Right kidney (tissue), 1 donor: ENCODE results near the gene TNIK.
"Not testable (repeated sequence)": the region's sequence is repeated elsewhere in the genome, so short reads cannot be mapped to it uniquely, and the experiment has no call there.

Experiments used
- DNase-seq: peaks from one replicate; pipeline ENCODE4 v3.0.0-alpha.2; 2016

TNIK gene

DNA sequence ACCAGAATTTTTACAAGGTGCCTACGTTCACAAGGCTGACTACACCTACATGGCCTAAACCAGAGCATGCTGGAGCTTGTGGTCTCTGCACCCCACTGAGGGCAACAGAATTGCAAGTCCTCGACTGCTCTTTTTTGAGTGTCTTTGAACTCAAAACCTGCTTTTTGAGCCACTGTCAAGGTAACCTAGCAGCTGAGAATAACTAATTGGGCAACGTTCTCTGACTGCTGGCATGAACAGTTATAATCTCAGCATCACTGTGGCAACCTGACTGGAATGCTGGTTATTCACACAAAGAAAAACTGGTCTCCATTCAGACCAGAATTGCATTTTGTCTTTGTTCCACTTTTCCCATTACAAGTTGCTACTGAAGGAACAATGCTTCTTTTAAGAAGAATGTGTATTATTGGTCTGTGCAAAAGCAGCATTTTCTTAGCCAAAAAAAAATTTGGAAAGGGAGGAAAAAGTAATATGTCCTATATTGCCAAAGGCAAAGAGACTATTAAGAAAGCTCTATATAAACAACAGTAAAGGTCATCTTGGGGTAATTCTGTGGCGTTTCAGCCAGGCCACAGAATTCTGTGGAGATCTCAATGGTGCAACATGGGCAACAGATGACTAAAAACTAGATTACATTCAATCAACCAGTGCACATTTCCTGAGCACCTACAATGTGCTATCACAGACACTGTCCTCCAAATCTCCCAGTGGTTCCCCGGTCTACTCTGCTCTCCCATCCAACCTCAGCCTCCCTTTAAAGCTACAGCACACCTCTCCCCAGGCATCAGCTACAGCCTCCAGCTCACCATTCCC, 76.8 kb downstream of the TNIK start:
- no peak for DNase-seq

DNA sequence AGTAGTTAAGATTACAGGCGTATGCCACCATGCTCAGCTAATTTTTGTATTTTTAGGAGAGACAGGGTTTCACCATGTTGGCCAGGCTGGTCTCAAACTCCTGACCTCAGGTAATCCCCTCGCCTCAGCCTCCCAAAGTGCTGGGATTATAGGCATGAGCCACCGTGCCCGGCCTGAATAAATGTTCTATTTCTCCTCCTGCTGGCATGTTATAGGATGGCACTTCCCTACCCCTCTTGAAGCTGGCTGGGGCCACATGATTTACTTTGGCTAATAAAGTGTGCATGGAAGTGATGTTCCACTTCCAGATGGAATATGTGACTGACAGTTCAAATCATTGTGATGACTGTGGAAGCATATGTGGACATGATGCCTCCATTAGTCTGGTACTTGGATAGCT, 77.9 kb downstream of the TNIK start:
- not testable (repeated sequence) for DNase-seq

DNA sequence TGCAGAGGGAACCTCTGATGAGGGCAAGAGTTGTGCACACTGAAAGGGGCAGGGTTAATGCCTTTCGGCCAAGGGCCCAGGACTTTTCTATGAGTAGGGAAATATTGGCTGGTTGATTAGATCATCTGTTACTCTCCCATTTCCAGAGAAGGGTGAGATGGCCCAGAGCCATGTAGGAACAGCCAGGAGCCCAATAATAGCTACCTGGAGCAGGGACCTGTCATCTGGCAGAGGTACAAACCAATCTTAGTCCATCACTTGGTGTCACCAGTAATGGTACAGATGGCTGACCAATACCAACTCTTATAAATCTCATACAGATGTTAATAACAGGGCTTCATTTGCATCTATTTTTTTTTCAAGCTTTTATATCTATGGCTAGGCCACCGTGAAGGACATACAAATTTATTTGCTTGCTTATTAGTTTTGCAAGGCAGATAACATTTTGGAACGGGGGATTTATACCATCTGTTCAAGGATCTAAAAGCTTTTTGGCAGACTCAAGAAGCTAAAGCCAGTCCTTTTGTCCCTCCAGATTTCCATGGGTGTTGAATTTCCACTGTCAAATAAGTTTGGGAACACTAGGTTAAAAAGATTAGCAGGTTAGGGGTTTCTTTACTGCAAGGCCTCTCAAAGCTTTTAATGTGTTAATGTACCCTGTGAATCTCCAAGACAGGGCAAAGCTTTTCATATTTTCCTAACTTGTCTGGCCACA, 79.3 kb downstream of the TNIK start:
- DNase-seq: no peak

DNA sequence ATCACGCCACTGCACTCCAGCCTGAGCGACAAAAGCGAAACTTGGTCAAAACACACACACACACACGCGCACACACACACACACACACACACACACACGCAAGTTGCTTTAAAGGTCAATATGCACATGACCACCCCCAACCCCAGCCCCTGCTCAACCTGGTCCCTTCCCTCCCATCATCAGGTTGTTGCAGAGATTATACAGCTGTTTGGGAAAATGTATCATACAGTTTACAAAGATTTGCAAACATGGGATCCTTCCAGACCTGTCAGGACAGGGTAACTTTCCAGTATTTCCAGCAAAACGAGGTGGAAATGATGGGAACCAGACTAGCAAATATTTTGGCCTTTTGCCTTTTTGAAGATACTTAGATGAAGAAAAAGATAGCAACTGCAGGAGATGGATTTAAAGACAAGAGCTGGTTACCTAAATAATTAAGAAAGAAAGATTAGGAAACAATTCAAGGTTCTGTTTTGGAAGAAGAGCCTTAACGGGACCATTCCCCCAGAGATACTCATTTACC, 80.2 kb downstream of the TNIK start:
- DNase-seq: no peak

DNA sequence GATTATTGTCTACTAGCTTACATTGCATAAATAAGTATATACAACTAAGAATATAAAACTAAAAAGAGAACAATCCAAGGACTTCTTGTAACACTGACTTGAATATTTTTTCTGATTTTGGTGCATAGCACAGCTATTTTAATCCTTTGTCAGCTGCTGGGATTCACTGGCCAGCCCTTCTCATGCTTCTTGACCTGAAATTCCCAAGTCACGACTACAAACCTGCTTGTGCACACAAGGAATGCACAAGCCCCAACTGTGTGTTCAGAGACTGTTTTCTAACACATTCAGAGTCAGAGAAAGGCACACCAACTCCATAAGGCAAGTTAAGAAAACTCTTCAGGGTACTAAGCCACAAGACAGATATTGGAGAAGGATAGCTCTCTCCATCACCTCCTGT, 80.9 kb downstream of the TNIK start:
- no peak for DNase-seq

DNA sequence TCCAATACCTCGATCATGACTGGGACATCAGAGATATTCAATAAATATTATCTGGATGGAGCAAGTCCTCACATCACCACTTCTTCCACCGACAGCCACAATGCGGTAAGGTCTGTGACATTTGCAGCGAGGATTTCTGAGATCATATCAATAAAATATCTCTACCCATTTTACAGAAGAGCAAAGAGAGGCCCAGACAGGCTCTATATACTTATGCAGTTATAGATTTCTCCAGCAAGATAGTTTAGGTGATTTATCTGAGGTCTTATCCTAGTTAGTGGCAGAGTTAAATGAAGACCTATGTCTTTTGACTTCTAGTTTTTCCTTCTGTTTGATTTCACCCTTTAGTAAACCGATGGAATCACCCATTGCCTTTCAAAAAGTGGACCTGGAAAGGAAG, 81.6 kb downstream of the TNIK start:
- DNase-seq: no peak

DNA sequence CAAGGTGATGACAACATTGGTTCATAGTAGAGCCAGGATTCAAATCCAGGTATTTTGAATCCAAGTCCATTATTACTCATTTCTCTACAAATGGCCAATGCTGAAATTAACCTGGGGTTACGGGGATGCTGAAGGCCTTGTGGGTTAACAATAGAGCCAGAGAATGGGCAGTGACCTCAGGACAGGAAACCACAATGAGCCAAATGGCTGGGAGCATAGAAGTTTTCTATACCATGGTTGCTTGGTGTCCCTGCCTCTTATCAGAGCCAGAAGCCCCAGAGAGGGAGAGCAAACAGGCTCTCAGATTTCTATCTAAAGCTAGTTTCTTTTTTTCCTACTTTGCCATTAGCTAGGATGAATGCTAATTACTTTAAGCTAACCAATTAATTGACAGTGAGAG, 82.3 kb downstream of the TNIK start:
- no peak for DNase-seq

DNA sequence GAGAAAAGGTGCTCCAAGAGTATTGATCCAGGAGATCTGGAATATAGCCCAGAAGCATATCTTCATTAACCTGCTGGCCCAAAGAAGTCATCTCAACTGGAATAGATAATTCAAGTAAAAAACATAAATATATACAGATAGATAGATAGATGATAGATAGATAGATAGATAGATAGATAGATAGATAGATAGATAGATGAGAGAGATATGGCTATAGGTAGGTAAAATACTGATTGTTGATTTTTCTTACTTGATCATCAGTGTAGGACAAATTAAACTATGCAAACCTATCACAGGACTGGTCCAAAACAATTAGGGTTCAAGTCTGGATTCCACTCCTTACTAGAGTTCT, 83.6 kb downstream of the TNIK start:
- no peak for DNase-seq

DNA sequence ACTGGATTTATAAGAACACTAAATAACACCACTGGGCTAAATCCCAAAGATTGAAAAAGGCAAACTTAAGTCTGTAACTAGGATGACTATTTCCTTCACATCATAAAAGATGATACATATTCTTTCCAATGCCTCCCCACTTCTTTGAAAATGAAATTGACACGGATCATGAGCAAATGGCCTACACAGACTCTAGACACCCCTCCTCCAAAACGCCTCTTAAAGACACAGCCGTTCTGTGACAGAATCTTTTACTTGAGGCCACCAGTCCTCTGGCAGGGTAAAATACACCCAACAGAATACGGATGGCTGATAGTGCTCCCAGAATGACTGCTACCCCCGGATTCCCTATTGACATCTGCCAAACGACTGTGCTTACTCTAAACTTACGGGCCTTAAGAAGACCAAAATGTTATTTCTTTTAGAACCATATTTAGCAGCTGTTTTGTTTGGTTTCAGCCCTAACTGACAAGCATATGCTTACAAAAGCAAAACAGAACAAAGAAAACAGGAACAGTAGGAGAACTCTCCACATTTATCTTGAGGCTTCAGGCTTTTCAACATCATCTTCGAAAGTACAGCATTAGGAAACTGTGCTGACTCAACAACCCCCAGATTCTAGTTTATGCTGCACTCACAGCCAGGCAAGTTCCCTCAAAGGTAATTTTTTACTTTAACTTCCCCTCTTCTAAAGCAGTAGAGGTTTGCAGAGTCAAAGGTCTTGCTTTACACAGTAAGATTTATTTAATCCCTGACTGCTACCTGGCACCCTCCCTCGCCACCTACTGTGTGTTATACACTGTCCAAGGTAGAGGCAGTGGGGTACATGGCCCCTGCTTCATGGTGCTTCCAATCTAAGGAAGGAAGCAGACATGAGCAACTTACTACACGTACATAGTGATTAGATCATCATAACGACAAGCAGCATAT, 84.3 kb downstream of the TNIK start:
- no peak for DNase-seq

DNA sequence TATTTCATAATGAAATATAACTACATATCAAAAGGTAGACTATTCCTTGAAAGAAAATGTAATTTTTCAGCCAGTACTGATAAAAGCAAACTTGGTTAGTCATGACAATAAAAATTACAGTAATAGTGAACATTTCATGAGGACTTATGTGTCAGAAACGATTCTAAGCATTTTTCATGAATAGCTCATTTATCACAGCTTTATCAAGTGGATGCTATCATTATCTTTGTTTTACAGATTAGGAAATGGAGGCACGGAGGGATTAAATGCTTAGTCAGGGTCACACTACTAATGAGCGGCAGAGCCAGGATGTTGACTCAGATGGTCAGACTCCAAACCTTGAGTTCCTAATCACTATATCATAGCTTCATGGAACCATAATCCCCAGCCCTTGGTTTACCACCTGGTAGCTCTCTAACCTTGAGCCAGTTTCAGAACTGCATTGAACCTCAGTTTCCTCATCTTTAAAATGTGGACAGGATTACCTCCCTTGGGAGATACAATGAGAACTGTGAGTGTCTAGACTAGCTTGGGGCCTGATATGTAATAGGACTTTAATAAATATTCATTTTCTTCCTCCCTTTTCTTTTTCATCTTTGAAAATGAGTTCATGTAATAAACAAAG, 85.4 kb downstream of the TNIK start:
- DNase-seq: no peak

DNA sequence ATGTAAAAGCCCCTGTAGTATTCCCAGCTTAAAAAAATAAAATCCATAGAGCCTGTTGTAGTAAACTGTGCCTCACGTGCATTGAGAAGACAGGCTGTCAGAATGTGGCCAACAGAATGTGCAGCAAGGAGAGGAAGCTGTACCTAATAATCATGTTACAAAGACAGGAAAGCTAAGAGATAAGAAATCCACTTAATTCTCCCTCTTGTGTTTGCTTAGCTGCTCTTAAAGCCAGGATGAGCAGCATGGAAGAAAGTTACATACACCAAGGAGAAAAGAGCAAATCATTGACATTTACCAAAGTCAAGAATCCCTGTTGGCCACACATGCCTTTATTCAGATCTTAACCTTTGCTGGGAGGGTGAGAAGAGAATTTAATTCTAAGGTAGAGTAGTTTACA, 85.9 kb downstream of the TNIK start:
- no peak for DNase-seq

DNA sequence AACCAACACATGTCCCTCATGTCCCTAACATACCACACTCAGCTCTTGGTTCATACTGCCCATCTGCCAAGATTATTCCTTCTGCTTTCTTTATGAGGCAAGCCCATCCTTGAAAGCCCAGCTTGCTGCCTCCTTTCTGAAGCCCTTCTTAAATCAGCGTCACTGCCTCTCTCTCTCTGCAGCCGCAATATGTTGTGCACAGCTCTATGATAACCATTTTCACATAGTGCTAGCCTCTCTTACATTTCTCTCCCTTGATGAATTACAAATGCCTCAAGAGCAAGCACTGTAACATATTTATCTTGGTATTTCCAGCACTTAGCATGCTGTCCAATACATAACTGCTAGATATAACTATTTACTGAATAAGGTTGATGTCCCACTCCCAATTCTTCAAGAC, 86.5 kb downstream of the TNIK start:
- no peak for DNase-seq

DNA sequence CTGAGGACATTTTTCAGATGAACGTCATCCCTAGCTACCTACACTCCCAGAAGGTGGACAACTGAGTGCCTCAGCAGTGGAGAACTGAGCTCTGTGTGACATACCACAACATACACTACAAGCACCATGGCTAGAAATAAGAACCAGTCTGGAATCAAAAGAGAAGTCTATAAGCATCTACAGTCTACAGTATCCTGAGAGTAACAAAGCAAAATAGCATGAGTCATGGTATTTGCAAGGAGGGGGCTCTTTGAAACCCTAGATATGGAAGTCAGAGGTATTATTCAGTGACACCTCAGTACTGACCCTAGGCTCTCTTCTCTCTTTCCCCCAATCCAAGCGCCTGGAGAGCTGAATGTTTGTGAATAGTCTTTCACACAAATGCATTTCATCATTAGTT, 87.5 kb downstream of the TNIK start:
- no peak for DNase-seq

DNA sequence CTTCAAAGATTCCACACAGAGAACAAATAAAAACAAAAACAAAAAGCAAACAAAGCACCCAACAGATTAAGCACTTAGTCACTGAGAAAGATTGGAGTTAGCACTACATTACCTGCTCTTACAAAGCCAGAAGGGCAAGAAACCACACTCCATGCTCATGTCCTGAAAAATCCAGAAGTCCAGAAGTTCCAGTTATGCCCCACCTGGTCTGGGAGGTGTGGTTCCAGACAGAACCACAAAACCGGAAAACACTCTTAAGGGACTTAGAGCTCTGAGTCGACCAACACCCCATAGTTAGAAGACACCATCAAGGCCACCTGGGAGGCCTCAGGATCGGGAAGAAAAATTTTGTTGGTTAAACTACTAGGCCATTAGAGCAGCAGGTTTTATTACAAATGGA, 88.9 kb downstream of the TNIK start:
- no peak for DNase-seq

DNA sequence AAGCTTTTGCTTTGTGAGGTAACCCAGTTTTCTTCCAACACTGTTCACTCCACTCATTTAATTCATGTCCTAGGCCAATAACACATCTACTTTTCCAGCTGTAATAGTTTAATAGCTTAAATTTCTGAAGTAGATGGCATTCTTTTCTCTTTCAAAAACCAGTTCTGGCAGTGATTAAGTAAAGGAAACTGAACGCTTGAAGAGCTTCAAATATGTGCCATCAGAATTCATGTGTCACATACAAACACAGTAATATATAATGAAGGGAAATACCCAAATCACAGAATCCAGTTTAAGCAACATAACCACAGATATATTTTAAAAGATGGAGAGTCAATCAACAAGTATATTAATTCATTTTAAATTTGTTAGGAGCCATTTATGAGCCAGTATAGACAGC, 91.0 kb downstream of the TNIK start:
- DNase-seq: no peak

DNA sequence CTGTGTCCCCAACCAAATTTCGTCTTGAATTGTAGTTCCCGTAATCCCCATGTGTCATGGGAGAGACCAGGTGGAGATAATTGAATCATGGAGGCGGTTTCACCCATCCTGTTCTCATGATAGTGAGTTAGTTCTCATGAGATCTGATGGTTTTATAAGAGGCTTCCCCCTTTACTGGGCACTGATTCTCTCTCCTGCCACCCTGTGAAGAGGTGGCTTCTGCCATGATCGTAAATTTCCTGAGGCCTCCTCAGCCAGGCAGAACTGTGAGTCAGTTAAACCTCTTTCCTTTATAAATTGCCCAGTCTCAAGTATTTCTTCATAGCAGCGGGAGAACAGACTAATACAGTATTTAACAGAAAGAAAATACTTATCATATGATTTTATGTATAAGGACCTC, 93.5 kb downstream of the TNIK start:
- DNase-seq: not testable (repeated sequence)

DNA sequence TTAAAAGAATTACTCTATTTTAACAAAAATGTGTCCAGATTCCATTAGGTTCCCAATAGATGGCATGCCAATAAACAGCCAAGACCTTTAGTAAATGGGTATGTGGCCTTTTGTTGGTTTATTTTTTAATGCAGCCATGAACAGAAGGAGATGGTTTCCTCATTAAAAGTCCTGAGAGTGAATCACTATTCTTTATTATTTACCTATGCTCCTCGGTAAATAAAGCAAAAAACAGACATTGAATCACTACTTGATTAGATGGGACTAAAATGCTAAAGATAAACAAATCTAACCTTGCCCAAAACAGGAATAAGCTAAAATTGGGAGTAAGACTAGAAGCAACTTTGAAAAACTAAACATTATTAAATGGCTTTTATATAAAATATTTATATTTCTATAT, 94.2 kb downstream of the TNIK start:
- DNase-seq: no peak

DNA sequence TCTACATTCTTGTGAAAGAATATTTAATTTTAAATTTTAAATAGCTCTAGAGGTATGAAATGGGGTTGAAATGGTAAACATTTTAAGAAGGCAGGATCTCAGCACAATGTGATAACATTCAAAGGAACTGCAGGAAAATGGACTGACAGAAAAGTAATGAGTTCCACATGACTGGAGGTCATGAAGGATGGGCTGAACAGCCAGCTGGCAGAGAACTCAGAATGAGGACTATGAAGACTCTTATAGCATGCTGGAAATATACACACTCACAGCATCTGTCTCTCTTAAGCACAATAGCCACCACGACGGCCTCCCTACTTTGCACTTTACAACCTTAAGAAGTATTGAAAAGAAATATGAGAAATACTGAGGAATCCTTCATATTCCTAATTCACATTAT, 94.7 kb downstream of the TNIK start:
- no peak for DNase-seq

DNA sequence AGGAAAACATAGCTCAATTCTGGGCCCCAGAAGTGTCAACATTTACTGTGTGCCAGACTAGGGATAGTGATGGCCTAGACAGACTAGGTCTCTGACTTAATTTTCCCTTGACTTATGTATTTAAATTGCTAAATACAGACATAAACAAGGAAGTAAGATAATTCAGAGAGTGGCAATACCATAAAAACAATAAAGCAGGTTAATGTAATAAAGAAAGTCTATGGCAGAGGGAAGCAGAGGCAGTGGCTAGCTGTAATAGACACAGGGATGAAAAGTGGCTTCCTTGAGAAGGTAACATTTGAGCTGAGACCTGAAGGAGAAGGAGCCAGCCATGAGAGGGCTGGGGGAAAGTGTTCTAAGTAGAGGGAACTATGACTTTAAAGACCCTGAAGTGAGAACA, 95.7 kb downstream of the TNIK start:
- DNase-seq: no peak

DNA sequence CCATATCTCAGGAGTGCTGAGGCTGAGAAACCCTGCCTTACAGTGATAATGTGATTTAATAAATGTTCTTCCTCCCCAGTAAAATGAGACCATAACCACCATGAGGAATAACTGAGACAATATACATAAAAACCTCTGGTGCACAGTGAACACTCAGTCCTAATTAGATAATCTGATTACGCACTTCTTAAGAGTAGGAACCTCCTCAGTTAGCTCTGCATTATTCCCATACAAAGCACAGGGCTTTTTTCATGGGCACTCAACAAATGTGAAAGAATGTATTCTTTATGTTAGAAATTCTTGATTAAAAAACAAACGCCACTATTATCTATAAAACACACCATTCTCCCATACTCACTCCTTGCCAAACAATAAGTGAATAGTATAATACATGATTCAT, 97.0 kb downstream of the TNIK start:
- DNase-seq: no peak

DNA sequence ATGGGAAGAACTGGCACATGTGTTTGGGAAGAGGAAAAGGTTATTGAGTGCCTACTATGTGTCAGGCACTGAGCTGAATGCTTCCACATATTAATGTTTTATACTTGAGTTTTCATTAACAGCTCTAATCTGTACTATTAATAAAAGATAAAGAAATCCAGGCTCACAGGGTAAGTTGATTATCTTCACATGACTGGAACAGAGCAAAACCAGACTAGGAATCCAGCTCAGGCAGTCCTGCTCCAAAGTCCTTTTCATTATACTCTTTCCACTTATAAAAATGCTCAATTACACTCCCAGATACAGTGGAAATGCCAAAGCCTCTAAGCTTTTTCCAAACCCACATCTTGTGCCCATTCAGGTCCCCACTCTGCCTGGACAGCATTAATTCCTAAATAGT, 97.6 kb downstream of the TNIK start:
- no peak for DNase-seq

DNA sequence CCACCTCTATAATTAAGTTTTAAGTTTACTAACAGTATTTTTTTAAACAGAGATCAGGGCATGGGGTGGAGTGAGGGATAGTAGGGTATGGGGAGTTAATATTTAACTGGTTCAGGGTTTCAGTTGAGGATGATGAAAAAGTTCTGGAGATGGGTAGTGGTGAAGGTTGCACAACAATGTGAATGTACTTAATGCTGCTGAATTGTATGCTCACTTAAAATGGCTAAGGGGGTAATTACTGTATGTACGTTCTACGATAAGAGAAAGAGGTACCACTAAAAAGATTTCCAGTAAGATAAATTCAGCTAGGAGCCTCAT, 101.4 kb downstream of the TNIK start:
- DNase-seq: no peak
